HEK293 (cell line): ENCODE data around the gene GALE.

Source experiments
- REST ChIP-seq: fragments of 450-650 bp; formaldehyde crosslinking; IDR thresholded peaks from 2 replicates; pipeline ENCODE4 v1.5.1; 2016; ENCODE audit warnings: missing biosample characterization, missing genetic modification characterization
- TCF7L2 ChIP-seq: IDR thresholded peaks from 2 replicates; pipeline ENCODE4 v1.6.1; 2011; ENCODE audit warnings: low read depth, mild to moderate bottlenecking, inconsistent platforms, low read length, moderate library complexity, borderline replicate concordance
- TRIM28 ChIP-seq: IDR thresholded peaks from 2 replicates; pipeline ENCODE4 v1.6.1; 2011; ENCODE audit warnings: low read length, control low read depth, borderline replicate concordance
- ZNF148 ChIP-seq: fragments of 450-650 bp; formaldehyde crosslinking; IDR thresholded peaks from 2 replicates; pipeline ENCODE4 v1.5.0; 2017; ENCODE audit warnings: missing biosample characterization, missing genetic modification characterization, borderline replicate concordance
- ZNF843 ChIP-seq: fragments of 450-650 bp; formaldehyde crosslinking; IDR thresholded peaks from 2 replicates; pipeline ENCODE4 v1.5.1; 2016; ENCODE audit warnings: missing biosample characterization, missing genetic modification characterization

GRCh38 chr1:23768733-23769132 is 31.8 kb downstream of the GALE start:
- no peak for TF ChIP-seq REST (tag by site-specific recombination)
- no peak for TF ChIP-seq TCF7L2
- TF ChIP-seq ZNF148 = no peak
- TF ChIP-seq TRIM28 = no peak
- no peak for TF ChIP-seq ZNF843 (tag by site-specific recombination)
